Suppressor macrophage (primary cell): Measurements from ENCODE around the gene ERAL1.
"Not testable (repeated sequence)": the region's sequence is repeated elsewhere in the genome, so short reads cannot be mapped to it uniquely, and the experiment has no call there.

Experiments
- DNase-seq, 4 experiments: peaks; one replicate each; pipeline ENCODE4 v3.0.0-alpha.2; 2020 to 2022

The ERAL1 gene

GRCh38 chr17:28900986-28901726 lies 46.3 kb downstream of the ERAL1 start:
- DNase-seq = no peak

- DNase-seq = peak in 3 of 4 experiments; percentile 19 to 55 (median 41)
Observed at GRCh38 chr17:28901866-28902818, 47.3 kb downstream of the ERAL1 start.

- peak; percentile 89 to 97 (median 94) for DNase-seq
Observed at GRCh38 chr17:28902819-28903545, 48.2 kb downstream of the ERAL1 start, which contains the start of gene DHRS13. DHRS13 (minus strand) TSS chr17:28903079; CDS start chr17:28902944, 135 bp downstream.

GRCh38 chr17:28903546-28903841 lies 48.7 kb downstream of the ERAL1 start:
- DNase-seq = not testable (repeated sequence)

GRCh38 chr17:28904800-28905199 lies 50.0 kb downstream of the ERAL1 start:
- no peak for DNase-seq

- no peak for DNase-seq
Observed at GRCh38 chr17:28906276-28906675, 51.5 kb downstream of the ERAL1 start.

GRCh38 chr17:28906706-28907438 lies 52.1 kb downstream of the ERAL1 start:
- no peak for DNase-seq

- no peak for DNase-seq
Observed at GRCh38 chr17:28907709-28908475, 53.1 kb downstream of the ERAL1 start.

- DNase-seq = no peak
Observed at GRCh38 chr17:28908640-28909167, 53.9 kb downstream of the ERAL1 start.

GRCh38 chr17:28910534-28910933 lies 55.7 kb downstream of the ERAL1 start:
- DNase-seq = no peak
